HL-60/S4 treated with retinoic acid at 250 ng/mL for 4 days and 3 days (cell line): ENCODE results near the gene VSTM5.

Source experiments
- in situ Hi-C: fragments of 300-500 bp; cut with MboI; formaldehyde crosslinking; loops from 2 replicates; pipeline ENCODE4 v1.7.0; 2022; ENCODE audit warnings: low sequenced_read_pairs

Gene VSTM5

DNA sequence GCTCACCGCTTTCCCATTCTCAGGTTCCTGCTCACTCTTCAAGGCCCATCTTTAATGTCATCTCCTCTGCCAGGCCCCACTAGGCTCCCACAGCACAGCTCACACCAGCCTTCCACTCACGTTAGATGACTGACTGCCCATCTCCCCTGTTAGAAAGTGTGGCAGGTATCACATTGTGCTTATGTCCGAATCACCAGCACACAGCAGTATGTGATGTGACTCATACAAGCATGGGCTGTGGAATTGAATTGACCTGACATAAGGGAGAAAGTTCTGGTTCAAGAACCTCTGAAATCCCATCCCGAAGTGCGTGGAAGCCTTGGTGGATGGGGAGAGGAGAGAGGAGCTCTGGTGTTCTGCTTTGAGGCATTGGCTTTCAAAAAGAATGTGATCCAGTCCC is 6.5 kb downstream of the VSTM5 start:
- in situ Hi-C loops: no loop called here

DNA sequence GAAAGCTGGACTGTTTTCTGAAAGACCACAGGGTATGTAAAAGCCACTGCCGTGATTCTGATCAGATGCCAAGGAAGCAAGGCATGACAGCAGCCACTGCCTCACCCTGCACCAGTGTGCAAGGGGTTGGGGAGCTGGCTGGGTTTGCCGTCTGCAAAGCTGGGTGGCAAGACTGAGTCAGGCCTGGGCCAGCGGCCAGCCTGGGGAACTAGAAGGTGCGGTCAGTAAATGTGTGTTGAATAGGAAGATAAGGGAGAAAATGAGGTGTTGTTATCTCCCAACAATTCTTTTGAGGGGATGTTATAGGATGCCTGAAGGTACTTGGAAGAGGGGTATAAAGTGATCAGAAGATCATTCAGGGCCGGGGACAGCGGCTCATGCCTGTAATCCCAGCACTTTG is 8.0 kb downstream of the VSTM5 start:
- in situ Hi-C loops: no loop called here

DNA sequence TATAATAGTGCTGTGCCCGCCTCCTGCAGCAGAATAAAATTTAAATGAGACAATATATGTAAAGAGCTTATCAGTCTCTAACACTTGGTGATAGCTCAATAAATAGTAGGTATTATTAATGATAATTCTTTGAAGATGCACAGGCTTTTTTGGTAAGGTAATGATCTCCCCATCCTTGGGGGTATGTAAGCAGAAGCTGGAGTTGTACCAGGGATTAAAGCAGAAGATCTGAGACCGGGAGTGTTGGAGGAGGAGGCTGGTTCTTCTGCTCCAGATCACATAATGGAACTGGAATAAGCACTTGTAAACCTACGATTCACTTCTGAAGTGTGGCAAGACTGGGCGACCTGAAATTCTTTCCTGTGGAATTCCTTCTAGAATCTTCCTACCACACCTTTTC is 8.4 kb downstream of the VSTM5 start:
- in situ Hi-C loops: no loop called here

DNA sequence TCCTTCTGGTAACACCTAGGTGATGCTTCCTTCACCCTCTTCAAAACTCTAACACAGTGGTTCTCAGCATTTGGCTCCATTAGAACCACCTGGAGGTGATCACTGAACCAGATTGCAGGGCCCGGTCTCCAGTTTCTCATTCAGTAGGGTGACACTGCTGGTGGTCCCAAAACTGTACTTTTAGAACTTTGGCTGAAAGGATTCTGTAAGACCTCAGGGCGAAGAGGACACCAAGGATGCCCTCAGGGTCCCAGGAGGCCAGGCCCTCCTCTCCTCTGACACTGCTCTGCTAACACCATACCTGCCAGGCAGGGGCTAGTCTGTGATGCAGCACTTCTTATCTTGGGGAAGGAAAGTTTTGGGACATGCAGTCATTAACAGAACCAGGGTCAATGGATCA is 9.0 kb downstream of the VSTM5 start:
- in situ Hi-C loops: no loop called here

DNA sequence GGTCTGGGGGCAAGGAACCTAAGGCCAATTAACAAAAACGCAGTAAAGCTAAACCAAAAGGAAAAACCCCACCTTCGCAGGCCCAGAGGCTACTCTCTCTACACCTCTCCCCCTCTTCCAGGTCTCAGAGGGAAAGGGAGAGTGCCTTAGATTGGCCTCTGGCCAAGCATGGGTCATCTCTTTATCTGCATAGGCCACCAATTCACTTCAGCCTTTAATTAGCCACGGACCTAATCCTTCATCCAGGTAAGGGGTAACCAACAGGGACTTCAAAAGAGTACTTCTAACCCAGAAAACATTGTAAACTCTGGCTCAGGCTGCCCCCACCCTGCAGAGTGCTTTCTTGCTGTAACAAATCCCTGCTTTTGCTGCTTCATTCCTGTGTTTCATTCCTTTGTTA is 9.4 kb downstream of the VSTM5 start:
- in situ Hi-C loops: no loop called here

DNA sequence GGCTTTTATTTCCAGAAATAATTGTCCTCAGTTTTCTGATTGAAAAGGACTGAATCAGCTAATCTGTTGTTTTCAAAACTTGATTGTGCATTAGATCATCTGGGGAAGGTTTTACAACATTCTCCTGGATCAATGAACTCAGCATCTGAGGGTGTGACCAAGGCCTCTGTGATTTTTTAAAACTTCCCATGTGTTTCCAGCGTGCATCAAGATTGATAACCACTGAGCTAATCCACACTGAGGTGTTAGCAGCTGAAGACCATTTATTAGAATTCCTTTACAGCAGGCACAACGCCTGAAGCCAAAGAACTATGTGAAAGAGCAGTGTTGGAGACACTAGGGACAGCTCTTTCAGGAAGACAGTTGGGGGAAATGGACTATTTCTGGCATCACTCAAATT is 10.2 kb downstream of the VSTM5 start:
- in situ Hi-C loops: no loop called here

DNA sequence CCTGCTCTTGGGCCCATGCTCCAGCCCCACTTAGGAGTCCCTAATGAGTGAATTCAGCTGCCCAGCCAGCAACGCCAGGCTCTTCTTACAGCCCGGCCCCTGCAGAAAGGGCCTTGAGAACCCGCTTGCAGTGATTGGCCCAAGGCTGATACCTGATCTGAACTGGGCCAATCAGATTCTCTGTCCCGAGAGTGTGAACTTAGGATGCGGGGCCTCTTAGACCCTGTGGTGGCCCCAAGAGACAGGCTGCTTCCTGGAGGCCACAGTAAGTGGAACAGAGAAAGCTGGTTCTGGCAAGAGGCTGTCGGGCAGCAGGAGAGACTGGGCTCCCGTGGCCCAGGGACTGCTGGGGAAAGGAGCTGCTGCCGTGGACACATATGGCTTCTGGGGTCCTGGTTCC is 11.5 kb downstream of the VSTM5 start:
- in situ Hi-C loops: no loop called here

DNA sequence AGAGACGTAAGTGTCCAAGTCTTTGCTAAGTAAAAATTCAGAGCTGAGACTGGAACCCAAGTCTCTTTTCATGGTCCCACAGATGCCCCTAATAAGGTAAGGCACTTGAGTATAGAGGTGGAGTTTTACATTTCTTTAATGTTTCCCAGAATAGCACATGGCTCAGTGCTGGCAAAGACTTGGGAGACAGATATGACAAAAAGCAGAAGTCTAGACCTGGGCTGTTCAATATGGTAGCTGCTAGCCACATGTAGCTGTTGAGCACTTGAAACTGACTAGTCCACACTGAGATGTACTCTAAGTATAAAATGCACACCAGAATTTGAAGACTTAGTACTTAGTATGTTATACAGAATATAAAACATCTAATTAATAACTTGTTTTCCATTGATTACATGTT is 17.6 kb downstream of the VSTM5 start:
- in situ Hi-C loops: no loop called here

DNA sequence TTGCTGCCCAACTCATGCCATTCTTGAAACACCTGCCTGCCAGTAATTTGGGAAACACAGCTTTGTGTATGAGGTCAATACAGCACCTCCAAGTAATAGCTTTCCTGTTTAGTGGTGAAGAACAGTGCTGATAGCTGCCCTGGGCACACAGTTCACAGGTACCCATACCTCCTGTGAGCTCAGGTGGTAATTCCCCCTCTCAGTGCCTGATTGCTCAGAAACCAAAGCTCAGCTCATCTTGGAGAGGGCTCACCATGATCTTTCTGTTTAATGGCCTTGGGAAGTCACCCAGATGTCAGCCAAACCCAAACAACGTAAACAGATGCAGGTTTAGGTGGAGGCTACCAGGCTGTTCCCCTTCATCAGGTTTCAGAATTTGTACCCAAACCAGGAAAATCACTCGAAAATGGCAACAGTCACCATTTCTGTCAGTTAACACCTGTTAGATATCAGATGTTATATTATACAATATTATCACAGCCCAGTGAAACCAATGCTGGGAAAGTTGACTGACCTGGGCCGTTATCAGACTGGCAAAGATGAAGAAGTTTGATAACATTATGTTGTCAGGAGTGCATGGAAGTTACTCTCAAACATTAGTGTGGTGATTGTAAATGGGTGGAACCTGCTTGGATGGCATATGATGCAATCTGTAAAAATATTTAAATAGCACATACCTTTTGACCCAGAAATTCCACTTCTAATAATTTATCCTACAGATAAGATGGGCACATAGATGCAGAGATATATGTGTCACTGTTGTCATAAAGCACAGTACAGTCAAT is 18.9 kb downstream of the VSTM5 start:
- in situ Hi-C loops: no loop called here

DNA sequence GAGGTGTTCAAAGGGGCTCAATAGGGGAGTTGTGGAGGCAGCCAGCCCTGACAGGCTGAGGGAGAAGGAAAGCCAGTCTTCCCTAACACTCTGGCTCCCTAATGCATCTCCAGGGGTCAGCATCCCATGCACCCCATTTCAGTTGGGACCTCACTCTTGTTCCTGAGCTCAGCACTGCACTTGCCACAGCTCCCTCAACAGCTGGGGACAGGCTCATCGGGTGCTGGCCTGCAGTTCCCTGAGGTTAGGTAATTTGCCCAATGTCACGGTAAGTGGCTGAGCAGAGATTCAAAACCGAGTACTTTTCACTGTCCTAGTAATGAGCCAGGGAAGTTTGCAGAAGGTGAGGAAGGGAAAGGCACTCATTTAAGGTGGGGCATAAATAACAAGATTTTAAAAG is 20.8 kb downstream of the VSTM5 start:
- in situ Hi-C loops: no loop called here

DNA sequence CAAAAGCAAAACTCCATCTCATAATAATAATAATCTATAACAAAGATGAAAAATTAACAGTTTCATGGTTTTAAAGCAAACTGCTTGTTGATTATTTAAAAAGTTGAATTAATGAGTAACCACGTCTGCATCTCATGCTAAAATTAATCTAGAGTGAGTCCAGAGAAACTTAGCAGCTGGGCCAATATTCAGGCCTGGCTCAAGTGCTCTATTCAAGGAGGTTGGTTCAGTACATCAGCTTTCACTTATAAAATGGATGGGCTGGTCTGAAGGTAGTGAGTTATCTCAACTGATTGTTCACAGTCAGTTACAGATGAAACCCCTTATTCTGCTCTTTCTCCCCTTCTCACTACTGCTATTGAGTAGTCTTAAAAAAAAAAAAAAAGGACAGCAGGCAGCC is 23.1 kb downstream of the VSTM5 start:
- in situ Hi-C loops: no loop called here

DNA sequence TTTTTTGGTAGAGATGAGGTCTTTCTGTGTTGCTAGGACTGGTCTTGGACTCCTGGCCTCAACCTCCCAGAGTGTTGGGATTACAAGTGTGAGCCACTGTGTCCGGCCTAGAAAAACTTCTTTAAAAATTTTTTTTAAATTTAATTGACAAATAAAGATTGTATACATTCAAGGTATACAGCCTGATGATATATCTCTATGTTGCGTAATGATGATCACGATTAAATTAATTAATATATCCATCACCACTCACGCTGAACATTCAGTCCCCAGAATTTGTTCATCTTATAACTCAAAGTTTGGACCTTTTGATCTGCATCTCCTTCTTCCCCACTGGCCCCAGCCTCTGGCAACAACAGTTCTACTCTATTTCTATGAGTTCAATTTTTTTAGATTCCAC is 27.2 kb downstream of the VSTM5 start:
- in situ Hi-C loops: no loop called here

DNA sequence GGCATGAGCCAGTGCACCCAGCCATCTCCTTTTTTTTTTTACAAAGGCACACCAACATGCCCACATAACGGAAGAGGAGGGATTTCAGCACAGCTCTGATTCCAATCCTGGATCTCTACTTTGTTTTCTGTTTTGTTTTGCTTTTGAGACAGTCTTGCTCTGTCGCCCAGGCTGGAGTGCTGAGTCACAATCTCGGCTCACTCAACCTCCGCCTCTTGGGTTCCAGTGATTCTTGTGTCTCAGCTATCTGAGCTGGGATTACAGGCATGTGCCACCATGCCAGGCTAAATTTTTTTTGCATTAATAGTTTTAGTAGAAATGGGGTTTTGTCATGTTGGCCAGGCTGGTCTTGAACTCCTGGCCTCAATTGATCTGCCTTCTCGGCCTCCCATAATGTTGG is 28.1 kb downstream of the VSTM5 start:
- in situ Hi-C loops: no loop called here

DNA sequence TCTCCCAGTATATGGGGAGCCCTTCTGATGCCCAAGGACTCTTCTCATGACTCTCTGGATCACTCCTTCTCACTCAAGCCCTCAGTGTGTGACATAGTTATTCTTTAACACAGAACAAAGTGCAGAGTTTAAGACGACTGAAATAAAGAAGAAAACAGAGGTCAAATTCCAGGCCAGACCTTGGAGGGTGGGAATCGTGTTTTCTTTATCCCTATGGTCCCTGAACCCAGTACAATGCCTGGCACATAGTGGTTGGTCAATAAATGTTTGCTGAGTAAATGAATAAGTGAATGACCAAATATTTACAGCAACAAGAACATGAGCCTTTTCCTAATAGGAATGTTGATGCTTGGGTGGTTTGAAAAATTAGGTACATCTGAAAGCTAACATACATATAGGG is 28.8 kb downstream of the VSTM5 start:
- in situ Hi-C loops: no loop called here

DNA sequence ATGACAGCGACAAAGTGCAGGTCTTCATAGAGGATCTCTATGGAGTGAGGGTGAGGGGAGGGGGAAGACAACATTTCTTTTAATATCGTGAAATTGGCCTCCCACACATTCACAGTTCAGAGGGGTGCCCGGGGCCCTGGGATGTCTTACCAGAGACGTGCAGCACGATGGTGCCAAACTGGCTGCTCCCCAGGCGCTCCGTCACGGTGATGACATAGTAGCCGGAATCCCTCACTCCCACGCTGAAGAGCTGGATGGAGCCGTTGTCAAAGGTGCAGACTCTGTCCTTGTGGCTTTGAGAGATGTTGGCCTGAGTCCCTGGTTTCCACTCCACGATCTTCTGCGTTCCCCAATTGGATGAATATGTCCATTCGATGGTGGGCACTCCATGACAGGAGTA is 29.6 kb downstream of the VSTM5 start:
- in situ Hi-C loops: no loop called here

DNA sequence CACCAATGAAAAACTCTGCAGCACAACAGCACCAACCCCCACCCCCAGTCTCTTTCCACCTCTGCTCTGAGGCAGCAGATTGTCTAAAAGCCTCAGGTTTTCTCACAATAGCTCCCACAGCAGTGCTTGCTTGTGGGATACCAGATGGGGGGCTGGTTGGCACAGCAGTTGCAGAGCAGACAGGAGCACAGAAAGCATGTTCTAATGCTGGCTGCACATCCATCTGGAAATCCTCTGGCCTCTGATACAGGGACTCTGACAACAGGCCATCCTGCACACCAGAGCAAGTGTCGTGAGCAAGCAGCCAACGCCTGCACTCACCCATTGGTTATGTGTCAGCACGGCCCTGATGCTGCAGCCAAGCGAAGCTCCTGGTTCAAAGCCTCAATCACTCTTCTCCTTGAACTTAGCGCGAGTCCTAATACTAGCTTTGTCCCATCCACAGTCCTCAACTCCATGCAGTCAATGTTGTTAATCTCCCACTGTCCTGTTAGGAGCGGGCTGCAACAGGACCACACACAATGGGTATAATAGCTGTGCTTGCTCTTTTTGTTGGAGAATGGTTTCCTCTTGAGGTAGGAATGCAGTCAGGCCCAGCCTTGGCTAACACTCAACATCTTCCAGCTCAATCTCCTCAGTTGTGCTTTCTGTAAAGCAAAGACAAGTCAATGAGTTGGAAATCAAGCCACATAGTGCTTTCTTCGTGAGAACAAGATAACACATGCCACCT is 30.3 kb downstream of the VSTM5 start:
- in situ Hi-C loops: no loop called here

DNA sequence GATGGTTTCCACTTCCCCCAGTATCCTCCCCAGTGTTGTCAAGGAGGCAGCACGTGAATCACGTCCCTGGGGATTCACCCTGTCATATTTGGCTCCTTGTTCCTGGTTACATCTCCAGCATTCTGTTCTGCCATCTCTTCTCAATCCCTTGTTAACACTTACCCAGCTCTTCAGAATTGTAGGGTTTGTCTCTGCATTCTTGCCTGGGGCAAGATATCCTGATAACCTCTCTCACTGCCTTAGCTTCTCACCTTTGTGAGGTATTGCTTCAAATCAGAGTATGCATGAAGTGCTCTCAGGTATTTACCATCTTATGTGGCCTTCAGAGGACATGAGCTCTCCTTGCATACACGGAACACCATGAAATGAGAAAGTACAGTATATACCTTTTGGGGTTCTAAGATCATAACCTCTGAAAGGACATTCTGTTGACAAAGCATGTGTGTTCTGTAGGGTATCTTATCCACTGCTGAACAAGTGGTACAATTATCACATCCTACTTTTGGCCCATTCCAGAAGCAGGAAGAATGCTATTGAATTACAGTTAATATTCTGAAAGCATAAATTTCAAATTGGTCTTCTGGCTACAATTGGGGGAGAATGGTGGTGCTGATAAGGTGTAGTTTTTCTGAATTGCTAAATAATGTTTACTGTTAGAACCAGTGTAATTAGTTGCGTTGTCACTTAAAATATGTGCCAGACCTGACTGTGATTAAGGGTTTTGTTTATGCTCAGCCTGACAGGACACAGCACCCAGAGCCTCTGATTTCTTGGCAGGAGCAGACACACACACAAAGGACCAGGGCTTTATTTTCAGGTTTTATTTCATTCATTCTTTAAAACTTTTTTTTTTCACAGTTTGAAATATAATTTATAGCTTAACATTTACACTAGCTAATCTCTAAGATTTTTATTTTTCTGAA is 32.7 kb downstream of the VSTM5 start:
- in situ Hi-C loops: no loop called here

DNA sequence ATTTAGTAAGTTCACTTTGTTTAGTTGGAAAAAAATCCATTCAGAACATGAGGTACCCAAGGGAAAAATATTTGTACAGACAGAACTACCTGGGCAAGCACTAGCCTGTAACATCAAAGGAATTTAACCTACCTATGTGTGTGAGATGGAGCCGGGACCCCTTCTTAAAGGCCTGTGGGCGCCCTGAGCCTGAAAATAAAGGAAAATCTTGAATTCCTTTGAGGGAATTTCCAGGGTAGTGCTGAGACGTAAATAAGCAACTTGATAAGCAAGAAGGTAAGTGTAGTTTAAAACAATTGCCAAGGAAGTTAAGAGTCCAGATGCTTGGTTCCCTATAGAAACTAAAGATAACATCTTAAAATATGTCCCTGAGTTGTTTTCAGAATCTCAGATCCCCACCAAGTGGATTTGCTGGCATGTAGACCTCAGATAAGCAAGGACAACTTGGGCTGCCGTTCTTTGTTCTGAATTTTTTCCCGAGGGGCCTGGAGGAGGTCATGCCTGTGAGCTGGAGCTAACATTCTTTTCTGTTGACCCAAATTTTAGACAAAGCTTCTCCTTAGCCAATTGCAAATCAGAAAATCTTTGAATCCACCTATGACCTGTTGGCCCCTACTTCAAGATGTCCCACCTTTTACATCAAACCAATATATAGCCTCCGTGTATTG is 35.3 kb downstream of the VSTM5 start:
- in situ Hi-C loops: no loop called here

DNA sequence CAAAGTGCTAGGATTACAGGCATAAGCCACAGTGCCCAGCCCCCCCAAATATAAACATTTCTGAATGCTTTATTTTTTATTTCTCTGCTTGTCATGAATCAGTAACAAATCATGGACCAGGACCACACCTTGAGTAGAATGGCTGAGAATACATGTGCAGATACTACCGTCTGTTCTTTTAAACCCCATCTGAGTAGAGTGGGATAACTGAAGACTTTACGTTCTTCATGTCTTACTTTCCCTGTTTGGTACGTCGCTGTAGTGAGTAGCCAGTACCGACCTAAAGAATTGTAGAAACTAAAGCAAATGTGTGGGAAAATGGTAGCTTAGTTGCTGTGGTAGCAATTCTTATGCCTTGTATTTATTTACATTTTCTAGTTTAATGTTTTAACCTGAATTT is 36.4 kb downstream of the VSTM5 start:
- in situ Hi-C loops: no loop called here

DNA sequence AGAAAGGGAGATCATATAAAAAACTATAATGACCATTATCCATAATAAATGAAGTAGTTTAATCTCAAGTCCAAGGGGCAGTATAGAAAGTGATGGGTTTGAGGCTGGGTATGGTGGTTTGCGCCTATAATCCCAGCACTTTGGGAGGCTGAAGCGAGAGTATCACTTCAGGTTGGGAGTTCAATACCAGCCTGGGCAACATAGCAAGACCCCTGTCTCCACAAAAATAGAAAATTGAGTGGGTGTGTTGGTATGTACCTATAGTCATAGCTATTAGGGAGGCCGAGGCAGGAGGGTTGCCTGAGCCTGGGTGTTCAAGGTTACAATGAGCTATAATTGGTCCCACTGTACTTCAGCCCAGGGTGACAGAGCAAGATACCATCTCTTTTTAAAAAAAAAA is 42.4 kb downstream of the VSTM5 start:
- in situ Hi-C loops: no loop called here

DNA sequence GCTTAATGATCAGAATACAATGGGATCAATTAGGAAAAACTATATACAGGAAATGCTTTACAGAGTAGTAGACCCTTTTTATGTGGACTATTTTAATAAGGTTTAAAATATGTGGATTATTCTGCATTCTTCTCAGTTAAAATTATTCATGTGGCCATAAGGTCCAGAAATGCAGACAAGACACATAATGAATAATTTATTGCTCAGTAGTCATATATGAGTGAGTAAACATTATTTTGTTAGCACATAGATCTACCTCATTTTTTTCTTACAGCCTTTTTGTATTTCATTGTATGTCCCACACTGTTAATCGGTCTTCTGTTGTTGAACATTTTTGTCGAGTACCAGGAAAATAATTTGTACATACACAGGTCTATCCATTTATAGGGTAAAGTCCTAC is 45.5 kb downstream of the VSTM5 start:
- in situ Hi-C loops: no loop called here
